ENCODE data around the gene ERGIC3. TPM values are rescaled to one million over a fixed set of nuclear protein-coding genes. Genes with fewer than 3 reads are reported as not detected.

The ERGIC3 gene
- total RNA-seq, 1 donor: 325 TPM

- H3K4me3 ChIP-seq (ENCODE audit: low read depth, low read length): no peak overlapping the region
- DNase-seq (ENCODE audit: low read depth): no peak
- TF ChIP-seq CTCF (IDR thresholded peaks at IDR 0.05; ENCODE audit: insufficient read depth, low read depth, low read length): no peak
Measured at GRCh38 chr20:35592339-35592974, 50.6 kb downstream of the ERGIC3 start.

GRCh38 chr20:35595456-35595855 is 53.6 kb downstream of the ERGIC3 start:
- TF ChIP-seq CTCF (IDR thresholded peaks at IDR 0.05; ENCODE audit: insufficient read depth, low read depth, low read length): no peak
- no peak overlapping the region for H3K4me3 ChIP-seq (ENCODE audit: low read depth, low read length)

GRCh38 chr20:35595901-35596300 is 54.0 kb downstream of the ERGIC3 start:
- H3K4me3 ChIP-seq (ENCODE audit: low read depth, low read length): no peak overlapping the region
- DNase-seq (ENCODE audit: low read depth): no peak
- no peak for TF ChIP-seq CTCF (IDR thresholded peaks at IDR 0.05; ENCODE audit: insufficient read depth, low read depth, low read length)

More at GRCh38 chr20:35595456-35595855, 53.6 kb downstream of the ERGIC3 start:
- DNase-seq (ENCODE audit: low read depth): no peak

GRCh38 chr20:35597186-35597585 is 55.3 kb downstream of the ERGIC3 start:
- TF ChIP-seq CTCF (IDR thresholded peaks at IDR 0.05; ENCODE audit: insufficient read depth, low read depth, low read length): no peak
- DNase-seq (ENCODE audit: low read depth): no peak
- no peak overlapping the region for H3K4me3 ChIP-seq (ENCODE audit: low read depth, low read length)

GRCh38 chr20:35598476-35598875 is 56.6 kb downstream of the ERGIC3 start:
- no peak for DNase-seq (ENCODE audit: low read depth)
- TF ChIP-seq CTCF (IDR thresholded peaks at IDR 0.05; ENCODE audit: insufficient read depth, low read depth, low read length): no peak
- H3K4me3 ChIP-seq (ENCODE audit: low read depth, low read length): no peak overlapping the region

- DNase-seq (ENCODE audit: low read depth): no peak
- TF ChIP-seq CTCF (IDR thresholded peaks at IDR 0.05; ENCODE audit: insufficient read depth, low read depth, low read length): no peak
- no peak overlapping the region for H3K4me3 ChIP-seq (ENCODE audit: low read depth, low read length)
Measured at GRCh38 chr20:35598899-35599775, 57.3 kb downstream of the ERGIC3 start.

All from fibroblast of villous mesenchyme (primary cell).